Measurements from ENCODE around the gene UTY.

DNA sequence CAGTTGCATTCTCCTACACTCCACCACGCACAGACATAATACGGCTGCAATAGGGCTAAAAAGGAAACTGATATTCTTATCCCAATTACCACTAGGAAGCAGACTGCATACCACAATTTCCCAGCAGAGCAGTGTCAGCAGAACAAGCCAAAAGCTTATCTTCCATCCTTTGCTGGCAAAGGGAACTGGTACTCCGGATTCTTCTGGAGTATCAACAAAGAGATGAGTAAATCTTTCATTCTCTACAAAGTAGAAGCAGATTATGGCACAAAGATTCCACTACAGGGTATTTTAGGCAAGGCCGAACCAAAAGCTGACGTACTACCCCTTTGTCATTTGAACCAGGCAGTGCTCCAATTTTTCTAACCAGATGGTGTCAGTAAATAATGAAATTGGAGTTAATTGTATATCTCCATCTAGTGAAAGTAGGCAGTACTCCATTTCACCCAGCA is 56.5 kb downstream of the UTY start:
- no peak for TF ChIP-seq CEBPB (IDR thresholded peaks at IDR 0.05; ENCODE audit: low read depth, low read length)
- TF ChIP-seq, protein P1, sequence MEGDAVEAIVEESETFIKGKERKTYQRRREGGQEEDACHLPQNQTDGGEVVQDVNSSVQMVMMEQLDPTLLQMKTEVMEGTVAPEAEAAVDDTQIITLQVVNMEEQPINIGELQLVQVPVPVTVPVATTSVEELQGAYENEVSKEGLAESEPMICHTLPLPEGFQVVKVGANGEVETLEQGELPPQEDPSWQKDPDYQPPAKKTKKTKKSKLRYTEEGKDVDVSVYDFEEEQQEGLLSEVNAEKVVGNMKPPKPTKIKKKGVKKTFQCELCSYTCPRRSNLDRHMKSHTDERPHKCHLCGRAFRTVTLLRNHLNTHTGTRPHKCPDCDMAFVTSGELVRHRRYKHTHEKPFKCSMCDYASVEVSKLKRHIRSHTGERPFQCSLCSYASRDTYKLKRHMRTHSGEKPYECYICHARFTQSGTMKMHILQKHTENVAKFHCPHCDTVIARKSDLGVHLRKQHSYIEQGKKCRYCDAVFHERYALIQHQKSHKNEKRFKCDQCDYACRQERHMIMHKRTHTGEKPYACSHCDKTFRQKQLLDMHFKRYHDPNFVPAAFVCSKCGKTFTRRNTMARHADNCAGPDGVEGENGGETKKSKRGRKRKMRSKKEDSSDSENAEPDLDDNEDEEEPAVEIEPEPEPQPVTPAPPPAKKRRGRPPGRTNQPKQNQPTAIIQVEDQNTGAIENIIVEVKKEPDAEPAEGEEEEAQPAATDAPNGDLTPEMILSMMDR (IDR thresholded peaks at IDR 0.05; ENCODE audit: control extremely low read depth in 1 of 3, insufficient read depth in 1 of 3, low read depth in 1 of 3, low read length in 3 of 3): no peak; a peak in 1 of 4 replicates

All from H1 (cell line).